Parathyroid adenoma (tissue), 2 donors: ENCODE results near the gene LTBP2.

Experiments used
- H2AFZ ChIP-seq: fragments of 300-600 bp; sonication (generic); one replicate; pipeline ENCODE4 v1.7.0; 2017; ENCODE audit warnings: antibody characterized with exemption, mild to moderate bottlenecking
- H3K27ac ChIP-seq: fragments of 300-600 bp; sonication (generic); one replicate; pipeline ENCODE4 v1.7.0; 2017
- H3K27me3 ChIP-seq: fragments of 300-600 bp; sonication (generic); one replicate; pipeline ENCODE4 v1.7.0; 2017; ENCODE audit warnings: low read length; ENCODE audit not compliant: control insufficient read depth, insufficient read depth
- H3K36me3 ChIP-seq: fragments of 300-600 bp; sonication (generic); one replicate; pipeline ENCODE4 v1.7.0; 2017; ENCODE audit warnings: low read length; ENCODE audit not compliant: control insufficient read depth, insufficient read depth
- H3K4me1 ChIP-seq: fragments of 300-600 bp; sonication (generic); one replicate; pipeline ENCODE4 v1.7.0; 2017; ENCODE audit warnings: control low read depth
- H3K4me2 ChIP-seq: fragments of 300-600 bp; sonication (generic); one replicate; pipeline ENCODE4 v1.7.0; 2017; ENCODE audit warnings: low read length
- H3K4me3 ChIP-seq: fragments of 300-600 bp; sonication (generic); one replicate; pipeline ENCODE4 v1.7.0; 2017; ENCODE audit warnings: low read depth, low read length
- H3K79me2 ChIP-seq: fragments of 300-600 bp; sonication (generic); one replicate; pipeline ENCODE4 v1.7.0; 2017; ENCODE audit warnings: control low read depth
- H3K9ac ChIP-seq: fragments of 300-600 bp; sonication (generic); one replicate; pipeline ENCODE4 v1.7.0; 2017; ENCODE audit warnings: mild to moderate bottlenecking
- H3K9me3 ChIP-seq: fragments of 300-600 bp; sonication (generic); one replicate; pipeline ENCODE4 v1.7.0; 2017; ENCODE audit warnings: low read length; ENCODE audit not compliant: control insufficient read depth
- CTCF ChIP-seq: fragments of 300-600 bp; sonication (generic); IDR thresholded peaks from one replicate; pipeline ENCODE4 v1.7.0; 2017; ENCODE audit warnings: antibody characterized with exemption, mild to moderate bottlenecking
- donor health status: primary hyperparathyroidism.

Gene LTBP2

DNA sequence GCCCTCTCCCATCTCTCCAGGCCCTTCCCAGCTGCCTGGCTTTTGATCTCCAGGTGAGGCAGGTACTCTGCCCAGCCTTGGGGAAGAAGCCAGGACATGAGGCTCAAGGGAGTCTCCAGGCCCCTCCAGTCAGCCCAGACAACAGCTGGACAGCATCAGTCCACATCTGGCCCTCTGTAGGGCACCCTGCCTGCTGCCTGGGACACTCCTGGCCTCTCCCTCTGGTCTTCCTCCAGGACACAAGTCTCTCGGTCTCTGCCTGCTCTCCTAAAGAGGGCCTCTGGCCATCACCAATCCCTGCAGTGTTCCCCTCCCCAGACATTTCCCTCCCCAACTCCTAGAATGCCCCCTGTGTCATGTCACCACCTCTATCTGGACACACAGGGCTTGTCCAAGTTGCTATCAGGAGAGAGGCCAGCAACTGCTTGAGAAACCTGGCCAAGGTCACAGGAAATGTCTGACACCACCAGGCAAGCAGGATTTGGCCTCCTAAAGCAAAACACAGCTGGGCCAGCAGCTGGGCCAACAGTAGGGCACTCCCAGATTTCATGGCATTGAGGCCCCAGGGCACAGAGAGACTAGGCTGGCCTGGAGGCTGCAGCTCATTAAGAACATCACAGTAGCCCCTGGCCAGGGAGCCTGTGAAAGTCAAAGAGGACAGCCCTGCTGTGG lies 29.0 kb downstream of the LTBP2 start:
- H2AFZ ChIP-seq = peak overlapping the region; percentile 54
- no peak overlapping the region for H3K4me3 ChIP-seq
- no peak overlapping the region for H3K4me2 ChIP-seq
- H3K27me3 ChIP-seq = no peaks in the 10 kb centered on the region
- no peak overlapping the region for H3K27ac ChIP-seq
- TF ChIP-seq CTCF = no peak
- peaks cover 15% of the 10 kb centered on the region for H3K4me1 ChIP-seq
- H3K79me2 ChIP-seq = no peaks in the 10 kb centered on the region
- H3K9me3 ChIP-seq = no peaks in the 10 kb centered on the region
- no peak overlapping the region for H3K9ac ChIP-seq
- no peaks in the 10 kb centered on the region for H3K36me3 ChIP-seq

GRCh38 chr14:74580275-74580672 lies 31.8 kb downstream of the LTBP2 start:
- H3K4me2 ChIP-seq = no peak overlapping the region
- H3K79me2 ChIP-seq = no peaks in the 10 kb centered on the region
- no peak overlapping the region for H3K27ac ChIP-seq
- H3K9me3 ChIP-seq = no peaks in the 10 kb centered on the region
- peaks cover 19% of the 10 kb centered on the region for H3K4me1 ChIP-seq
- no peak for TF ChIP-seq CTCF
- no peaks in the 10 kb centered on the region for H3K27me3 ChIP-seq
- H3K9ac ChIP-seq = no peak overlapping the region
- no peak overlapping the region for H2AFZ ChIP-seq
- H3K36me3 ChIP-seq = no peaks in the 10 kb centered on the region
- H3K4me3 ChIP-seq = no peak overlapping the region

GRCh38 chr14:74579447-74580274 lies 32.4 kb downstream of the LTBP2 start:
- Histone ChIP-seq H3K36me3 (no peaks in the 10 kb centered on the region), H2AFZ (no peak overlapping the region), H3K9ac (no peak overlapping the region), H3K4me1 (peaks cover 19% of the 10 kb centered on the region), H3K4me3 (no peak overlapping the region), H3K4me2 (no peak overlapping the region), H3K27ac (no peak overlapping the region), H3K9me3 (no peaks in the 10 kb centered on the region), H3K27me3 (no peaks in the 10 kb centered on the region), H3K79me2 (no peaks in the 10 kb centered on the region)
- TF ChIP-seq CTCF = no peak

DNA sequence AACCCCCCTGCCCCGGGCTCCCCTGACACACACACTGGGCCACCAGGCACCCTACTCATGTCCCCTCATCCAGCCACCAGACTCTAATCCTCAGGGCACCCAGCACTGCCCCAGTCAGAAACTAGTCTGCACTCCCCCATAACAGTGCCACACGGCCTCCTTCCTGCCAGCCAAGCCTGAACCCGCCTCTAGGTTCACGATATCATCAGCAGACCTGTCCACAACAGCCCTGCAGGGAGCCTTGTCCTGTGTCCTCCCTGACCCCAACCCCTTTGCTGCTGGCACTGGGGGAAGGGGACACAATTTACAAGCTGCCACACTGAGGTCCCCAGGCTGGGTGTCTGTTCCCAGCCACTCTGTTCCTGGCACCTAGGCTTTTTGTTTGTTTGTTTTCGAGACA lies 33.6 kb downstream of the LTBP2 start:
- TF ChIP-seq CTCF = no peak
- no peak overlapping the region for H3K9ac ChIP-seq
- no peak overlapping the region for H3K4me3 ChIP-seq
- H3K4me2 ChIP-seq = no peak overlapping the region
- H3K9me3 ChIP-seq = no peaks in the 10 kb centered on the region
- no peaks in the 10 kb centered on the region for H3K36me3 ChIP-seq
- H3K4me1 ChIP-seq = peaks cover 17% of the 10 kb centered on the region
- no peak overlapping the region for H3K27ac ChIP-seq
- H3K79me2 ChIP-seq = no peaks in the 10 kb centered on the region
- H3K27me3 ChIP-seq = no peaks in the 10 kb centered on the region
- H2AFZ ChIP-seq = peak overlapping the region; percentile 52
